ENCODE data around the gene CLEC16A.

CLEC16A gene

GRCh38 chr16:10968498-10968897 is 24.1 kb downstream of the CLEC16A start:
- no peak for DNase-seq (ENCODE audit: low spot score)

- no peak for DNase-seq (ENCODE audit: low spot score)
Measured at GRCh38 chr16:10969615-10970014, 25.3 kb downstream of the CLEC16A start.

DNA sequence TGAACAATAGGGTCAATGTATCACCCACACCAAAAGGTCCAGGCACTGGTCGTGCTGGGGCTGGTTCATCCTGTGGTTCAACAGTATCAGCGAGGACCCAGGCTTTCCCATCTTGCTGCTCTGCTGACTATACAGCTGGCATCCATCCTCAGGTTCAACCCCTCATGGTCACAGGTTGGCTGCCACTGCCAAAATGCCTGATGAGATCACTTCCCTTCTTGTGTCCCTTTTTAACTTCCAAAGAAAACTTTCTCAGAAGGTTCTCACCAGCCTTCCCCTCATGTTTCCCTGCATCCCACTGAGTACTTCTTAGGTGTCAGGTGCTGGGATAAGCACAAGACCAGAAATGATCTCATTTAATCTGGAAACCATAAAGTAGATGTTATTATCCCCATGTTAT is 25.7 kb downstream of the CLEC16A start:
- DNase-seq (ENCODE audit: low spot score), result no peak

- DNase-seq (ENCODE audit: low spot score), result peak; percentile 63
Measured at GRCh38 chr16:10971560-10971961, 27.2 kb downstream of the CLEC16A start.

- DNase-seq (ENCODE audit: low spot score), result no peak
Measured at GRCh38 chr16:10972108-10972818, 27.9 kb downstream of the CLEC16A start.

- no peak for DNase-seq (ENCODE audit: low spot score)
Measured at GRCh38 chr16:10972819-10973464, 28.6 kb downstream of the CLEC16A start.

GRCh38 chr16:10976634-10977033 is 32.3 kb downstream of the CLEC16A start:
- DNase-seq (ENCODE audit: low spot score), result no peak

GRCh38 chr16:10978124-10978523 is 33.8 kb downstream of the CLEC16A start:
- no peak for DNase-seq (ENCODE audit: low spot score)

DNA sequence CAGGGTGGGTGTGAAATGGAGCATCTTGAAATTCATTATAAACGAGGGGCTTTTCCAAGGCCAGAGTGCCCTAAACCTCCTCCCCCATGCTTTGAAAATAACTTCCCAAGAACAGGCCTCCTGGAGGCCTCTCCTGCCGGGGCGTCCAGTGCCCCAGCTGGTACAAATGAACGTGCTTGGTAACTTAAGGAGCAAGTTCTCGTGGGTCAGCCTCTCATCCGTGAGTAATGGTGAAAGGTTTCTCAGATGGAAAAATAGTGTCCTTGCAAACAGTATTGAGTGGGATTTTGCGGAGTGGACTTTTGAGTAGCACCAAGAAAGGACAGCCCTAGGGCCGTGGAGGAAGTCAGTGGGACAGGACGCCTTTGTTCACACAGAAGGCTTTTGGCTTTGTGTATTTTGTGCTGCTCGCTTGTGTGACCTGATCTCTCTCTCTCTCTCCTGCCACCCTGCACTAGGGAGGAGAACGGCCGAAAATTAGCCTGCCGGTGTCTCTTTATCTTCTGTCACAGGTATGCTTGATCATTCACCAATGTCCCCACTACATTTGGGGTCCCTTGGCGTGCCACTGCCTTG is 34.6 kb downstream of the CLEC16A start:
- DNase-seq (ENCODE audit: low spot score), result no peak

DNA sequence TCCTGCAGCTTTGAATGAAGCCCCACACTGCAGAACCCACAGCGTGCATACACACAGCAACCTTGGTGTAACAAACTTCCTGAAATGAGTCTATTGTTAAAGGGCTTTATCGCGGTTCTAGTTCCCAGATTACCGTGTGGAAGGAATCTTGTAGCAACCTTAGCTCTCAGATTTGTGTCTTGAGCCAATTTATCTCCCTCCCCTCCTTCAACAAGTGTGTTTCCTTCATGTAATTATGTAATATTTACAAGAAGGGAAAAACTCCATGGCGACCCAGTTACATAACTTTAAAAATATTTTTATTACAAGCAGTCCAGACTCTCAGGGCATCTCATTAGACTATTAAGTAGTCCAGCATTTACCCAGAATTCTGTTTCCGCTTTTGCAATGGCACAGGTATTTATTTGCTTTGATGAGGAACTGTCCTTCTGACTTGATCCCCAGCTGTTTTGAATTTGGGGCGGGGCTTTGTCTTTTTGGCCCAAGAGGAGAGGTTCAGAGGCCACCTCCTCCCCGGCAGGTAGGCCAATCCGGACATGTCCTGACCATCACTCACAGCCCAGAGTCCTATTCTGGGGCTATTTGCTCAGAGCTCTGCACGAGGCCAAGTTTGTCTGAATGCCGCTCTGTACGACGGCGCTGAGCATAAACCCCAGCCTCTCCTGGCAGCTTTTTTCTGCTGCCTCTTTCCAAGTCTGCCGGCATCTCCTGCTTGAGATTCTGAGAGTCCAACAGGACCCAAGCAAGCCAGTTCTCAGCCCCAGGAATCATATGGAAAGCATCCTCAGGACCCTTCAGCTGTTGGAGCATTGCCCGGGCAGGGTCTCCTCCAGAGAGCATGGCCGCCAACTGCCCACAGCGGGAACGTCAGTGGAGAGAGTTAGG is 35.6 kb downstream of the CLEC16A start:
- no peak for DNase-seq (ENCODE audit: low spot score)

DNA sequence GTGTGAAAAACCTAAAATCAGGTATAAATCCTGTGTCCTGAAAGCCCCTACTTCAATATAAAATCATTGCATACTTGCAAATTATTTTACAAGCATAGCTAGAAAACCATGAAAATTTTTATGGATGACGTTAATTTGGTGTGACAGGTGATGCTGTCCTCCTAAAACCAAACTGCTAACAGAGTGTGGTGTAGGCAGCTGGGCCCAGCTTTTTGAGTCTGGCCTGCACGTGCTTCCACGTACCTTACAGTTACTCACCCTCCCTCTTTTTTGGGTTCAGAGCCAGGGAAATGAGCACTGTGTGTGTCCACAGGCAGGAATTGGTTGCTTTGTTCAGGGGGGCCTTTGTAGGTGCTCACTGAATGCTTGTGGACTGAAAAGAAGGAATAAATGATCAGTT is 36.4 kb downstream of the CLEC16A start:
- no peak for DNase-seq (ENCODE audit: low spot score)

DNA sequence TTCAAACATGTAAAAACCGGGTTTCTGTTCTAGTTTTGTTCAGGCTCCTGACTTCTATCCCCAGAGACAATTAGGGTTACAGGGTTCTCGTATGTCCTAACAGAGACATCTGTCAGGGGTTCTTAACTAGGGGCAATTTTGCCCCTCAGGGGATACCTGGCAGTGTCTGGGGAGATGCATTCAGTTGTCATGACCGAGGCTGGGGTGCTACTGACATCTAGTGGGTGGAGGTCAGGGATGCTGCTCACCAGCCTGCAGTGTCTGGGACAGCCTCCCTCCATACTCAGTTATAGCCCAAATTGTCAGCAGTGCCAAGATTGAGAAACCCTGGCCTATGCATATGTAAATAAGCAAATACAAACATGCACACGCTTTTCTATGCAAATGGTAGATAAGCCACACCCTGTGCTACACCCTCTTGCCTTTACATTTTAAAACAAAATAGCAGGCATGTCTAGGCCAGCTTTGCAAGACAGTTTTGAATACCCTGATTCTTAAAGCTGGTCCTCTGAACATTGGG is 37.4 kb downstream of the CLEC16A start:
- no peak for DNase-seq (ENCODE audit: low spot score)

DNA sequence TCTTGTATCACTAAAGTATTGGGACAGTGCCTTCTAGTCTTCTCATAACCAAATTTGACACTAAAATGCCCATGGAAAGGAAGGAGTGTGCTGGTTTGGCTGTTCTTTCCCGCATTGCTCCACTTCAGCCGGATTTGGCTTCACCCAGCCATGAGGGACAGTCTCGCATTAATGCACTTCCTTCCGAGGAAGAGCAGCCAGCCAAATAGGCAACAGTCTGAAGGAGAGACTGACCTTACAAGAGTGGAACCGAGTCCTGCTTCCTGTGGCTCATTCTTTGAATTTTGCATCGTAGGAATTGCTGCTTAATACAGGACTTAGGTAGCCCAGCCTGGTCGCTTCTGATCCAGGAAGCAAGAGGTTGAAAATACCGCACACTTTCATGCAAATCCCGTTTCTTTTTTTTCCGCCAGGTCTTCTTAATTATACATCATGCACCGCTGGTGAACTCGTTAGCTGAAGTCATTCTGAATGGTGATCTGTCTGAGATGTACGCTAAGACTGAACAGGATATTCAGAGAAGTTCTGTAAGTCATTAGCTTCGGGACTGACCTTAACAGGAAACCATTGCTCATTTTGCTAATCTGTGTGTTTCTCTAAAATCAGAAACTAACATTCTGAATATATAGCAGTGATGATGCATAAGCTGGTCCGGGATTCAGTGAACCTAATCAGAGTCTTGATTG is 38.2 kb downstream of the CLEC16A start:
- DNase-seq (ENCODE audit: low spot score), result no peak

DNA sequence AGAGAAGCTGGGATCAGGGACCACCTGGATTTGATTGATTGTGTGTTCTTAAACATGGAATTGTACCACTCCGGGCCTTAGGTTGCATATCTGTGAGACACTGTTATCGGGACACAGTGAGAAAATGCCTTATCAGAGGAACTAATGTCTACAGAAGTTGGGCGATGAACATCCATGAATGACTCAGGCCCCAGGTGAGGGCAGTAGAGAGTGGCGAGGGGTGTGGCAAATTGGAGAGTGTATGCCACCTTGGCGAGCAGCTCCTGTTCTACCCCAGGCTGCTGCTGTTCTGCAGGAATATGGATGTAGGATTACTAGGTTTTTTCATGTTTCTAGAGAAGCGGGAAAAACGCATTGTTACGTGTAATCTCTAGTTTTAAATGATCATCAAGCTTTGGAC is 38.8 kb downstream of the CLEC16A start:
- no peak for DNase-seq (ENCODE audit: low spot score)

DNA sequence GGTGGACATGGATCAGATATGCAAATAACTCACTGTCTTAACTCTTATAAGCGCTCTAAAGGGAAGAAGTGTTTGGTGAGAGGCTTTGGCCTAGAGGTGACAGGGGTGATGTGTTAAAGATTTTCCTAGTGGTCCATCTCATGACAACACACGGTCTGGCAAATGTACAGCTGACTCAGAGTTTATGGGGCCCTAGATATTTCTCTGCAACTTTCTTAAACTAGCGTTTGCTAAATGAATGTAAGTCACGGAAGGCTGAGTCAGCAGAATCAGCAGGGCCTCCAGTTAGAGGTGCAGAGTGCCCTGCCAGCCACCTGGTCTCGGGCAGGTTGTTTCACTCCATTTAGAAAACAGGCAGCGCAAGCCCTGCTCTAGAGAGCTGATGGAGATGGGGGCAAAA is 40.1 kb downstream of the CLEC16A start:
- DNase-seq (ENCODE audit: low spot score), result no peak

- DNase-seq (ENCODE audit: low spot score), result no peak
Measured at GRCh38 chr16:10987361-10988163, 43.2 kb downstream of the CLEC16A start.

GRCh38 chr16:10988164-10988803 is 43.9 kb downstream of the CLEC16A start:
- no peak for DNase-seq (ENCODE audit: low spot score)

DNA sequence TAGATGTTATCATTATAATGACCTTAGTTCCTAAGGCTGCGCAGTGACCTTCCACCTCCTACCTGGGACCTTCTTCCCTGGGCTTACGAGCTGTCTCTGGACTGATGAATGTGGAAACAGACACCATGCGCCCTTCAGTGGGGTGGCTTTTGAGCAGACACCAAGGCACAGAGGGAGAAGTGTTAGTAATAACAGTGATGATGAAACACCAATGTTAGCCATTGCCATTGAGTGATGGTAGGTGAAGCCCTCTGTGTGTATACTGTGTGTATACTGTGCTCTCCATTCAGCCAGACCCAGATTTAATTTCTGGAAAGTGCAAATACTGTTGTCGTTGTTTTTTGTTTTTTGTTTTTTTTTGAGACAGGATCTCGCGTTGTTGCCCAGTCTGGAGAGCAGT is 44.5 kb downstream of the CLEC16A start:
- no peak for DNase-seq (ENCODE audit: low spot score)

- no peak for DNase-seq (ENCODE audit: low spot score)
Measured at GRCh38 chr16:10989559-10989958, 45.2 kb downstream of the CLEC16A start.

DNA sequence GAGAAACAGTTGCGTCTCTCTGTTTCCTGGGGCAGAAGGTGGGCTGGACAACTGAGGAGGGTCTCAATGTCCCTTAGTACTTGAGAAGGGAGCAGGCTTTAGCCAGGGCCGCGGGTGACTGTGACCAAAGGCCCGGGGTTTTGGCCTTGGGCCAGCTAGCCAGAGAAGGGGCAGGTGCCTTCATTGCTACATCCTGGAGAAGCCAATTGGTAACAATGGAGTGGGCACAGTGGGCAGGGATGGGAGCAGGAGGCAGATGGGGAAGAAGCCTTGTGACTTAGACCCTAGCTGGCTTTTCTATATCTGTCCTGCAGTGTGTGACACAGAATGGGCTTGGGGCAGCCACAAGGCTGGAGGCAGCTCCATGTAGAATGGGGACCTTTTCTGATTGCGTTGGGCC is 46.0 kb downstream of the CLEC16A start:
- no peak for DNase-seq (ENCODE audit: low spot score)

All from LoVo (cell line).